Neural crest cell (in vitro differentiated cells): ENCODE measurements around the gene CAMSAP2. TPM values are rescaled to one million over a fixed set of nuclear protein-coding genes. Genes with fewer than 3 reads are reported as not detected.

ENCODE experiments used
- DNase-seq: peaks from one replicate; pipeline ENCODE4 v3.0.0; 2021; ENCODE audit warnings: low read depth, mixed read lengths, low spot score
- H3K27ac Mint-ChIP-seq: one replicate; pipeline ENCODE4 v1.8.0; 2021; ENCODE audit warnings: mild to moderate bottlenecking, mixed read lengths; ENCODE audit not compliant: unreplicated experiment
- H3K27me3 Mint-ChIP-seq: 2 replicates; pipeline ENCODE4 v1.8.0; 2021; ENCODE audit warnings: low read depth, mild to moderate bottlenecking, mixed read lengths
- H3K36me3 Mint-ChIP-seq: 2 replicates; pipeline ENCODE4 v1.8.0; 2021; ENCODE audit warnings: low read depth, mild to moderate bottlenecking, mixed read lengths
- H3K4me1 Mint-ChIP-seq: 2 replicates; pipeline ENCODE4 v1.8.0; 2021; ENCODE audit warnings: mixed read lengths
- H3K4me3 Mint-ChIP-seq: one replicate; pipeline ENCODE4 v1.8.0; 2021; ENCODE audit warnings: mild to moderate bottlenecking, mixed read lengths
- H3K9me3 Mint-ChIP-seq: 2 replicates; pipeline ENCODE4 v1.8.0; 2021; ENCODE audit warnings: mixed read lengths
- CTCF ChIP-seq: fragments of 200-600 bp; sonication (generic); conservative IDR thresholded peaks from 2 replicates; pipeline ENCODE4 v1.5.0; 2021; ENCODE audit warnings: antibody characterized with exemption, mild to moderate bottlenecking
- total RNA-seq: library from RNA; stranded (reverse); gene quantifications from 2 replicates; pipeline ENCODE4 v1.2.1, GENCODE V29; 2021

The CAMSAP2 gene
- total RNA-seq, 1 donor from 2014 or later = 40.3 TPM

- no peaks in the 10 kb centered on the region for H3K36me3 Mint-ChIP-seq
- no peak for TF ChIP-seq CTCF
- H3K4me3 Mint-ChIP-seq = no peak overlapping the region
- H3K27ac Mint-ChIP-seq = no peak overlapping the region
- no peaks in the 10 kb centered on the region for H3K27me3 Mint-ChIP-seq
- peaks cover 18% of the 10 kb centered on the region for H3K4me1 Mint-ChIP-seq
- no peaks in the 10 kb centered on the region for H3K9me3 Mint-ChIP-seq
- no peak for DNase-seq
These were observed 8.8 kb upstream of the CAMSAP2 start for GRCh38 chr1:200729863-200730262.

GRCh38 chr1:200731654-200732332, 6.9 kb upstream of the CAMSAP2 start:
- H3K9me3 Mint-ChIP-seq = no peaks in the 10 kb centered on the region
- no peaks in the 10 kb centered on the region for H3K36me3 Mint-ChIP-seq
- peaks cover 25% of the 10 kb centered on the region for H3K4me1 Mint-ChIP-seq
- no peak for TF ChIP-seq CTCF
- H3K27me3 Mint-ChIP-seq = no peaks in the 10 kb centered on the region
- no peak overlapping the region for H3K4me3 Mint-ChIP-seq
- no peak overlapping the region for H3K27ac Mint-ChIP-seq
- DNase-seq = no peak

- no peaks in the 10 kb centered on the region for H3K36me3 Mint-ChIP-seq
- H3K27ac Mint-ChIP-seq = no peak overlapping the region
- peaks cover 25% of the 10 kb centered on the region for H3K4me1 Mint-ChIP-seq
- no peak for TF ChIP-seq CTCF
- no peaks in the 10 kb centered on the region for H3K9me3 Mint-ChIP-seq
- H3K4me3 Mint-ChIP-seq = no peak overlapping the region
- DNase-seq = no peak
- H3K27me3 Mint-ChIP-seq = no peaks in the 10 kb centered on the region
These were observed 6.3 kb upstream of the CAMSAP2 start for GRCh38 chr1:200732438-200732837.

- no peak for DNase-seq
- no peak overlapping the region for H3K27ac Mint-ChIP-seq
- no peaks in the 10 kb centered on the region for H3K9me3 Mint-ChIP-seq
- TF ChIP-seq CTCF = no peak
- no peak overlapping the region for H3K4me3 Mint-ChIP-seq
- H3K4me1 Mint-ChIP-seq = peaks cover 36% of the 10 kb centered on the region
- H3K36me3 Mint-ChIP-seq = no peaks in the 10 kb centered on the region
- no peaks in the 10 kb centered on the region for H3K27me3 Mint-ChIP-seq
These were observed 4.8 kb upstream of the CAMSAP2 start for GRCh38 chr1:200733907-200734306.

- Mint-ChIP-seq H3K4me1 (peaks cover 50% of the 10 kb centered on the region), H3K27ac (peak overlapping the region; percentile 93), H3K27me3 (no peaks in the 10 kb centered on the region), H3K9me3 (no peaks in the 10 kb centered on the region), H3K36me3 (peaks cover 2% of the 10 kb centered on the region), H3K4me3 (peak overlapping the region; percentile 99)
- no peak for TF ChIP-seq CTCF
- DNase-seq = no peak
These were observed 924 bp upstream of the CAMSAP2 start for GRCh38 chr1:200737647-200738291.
